GM15510 (cell line): Measurements from ENCODE around the gene MED12L.

Experiments
- POLR2A ChIP-seq: IDR thresholded peaks from 3 replicates; pipeline ENCODE4 v1.6.1; 2011; ENCODE audit warnings: borderline replicate concordance; ENCODE audit not compliant: insufficient read length; ENCODE audit errors: extremely low read depth

MED12L gene

GRCh38 chr3:151315136-151315535 lies 229.7 kb downstream of the MED12L start:
- TF ChIP-seq POLR2A = no peak

GRCh38 chr3:151315846-151316245 lies 230.4 kb downstream of the MED12L start:
- no peak for TF ChIP-seq POLR2A

DNA sequence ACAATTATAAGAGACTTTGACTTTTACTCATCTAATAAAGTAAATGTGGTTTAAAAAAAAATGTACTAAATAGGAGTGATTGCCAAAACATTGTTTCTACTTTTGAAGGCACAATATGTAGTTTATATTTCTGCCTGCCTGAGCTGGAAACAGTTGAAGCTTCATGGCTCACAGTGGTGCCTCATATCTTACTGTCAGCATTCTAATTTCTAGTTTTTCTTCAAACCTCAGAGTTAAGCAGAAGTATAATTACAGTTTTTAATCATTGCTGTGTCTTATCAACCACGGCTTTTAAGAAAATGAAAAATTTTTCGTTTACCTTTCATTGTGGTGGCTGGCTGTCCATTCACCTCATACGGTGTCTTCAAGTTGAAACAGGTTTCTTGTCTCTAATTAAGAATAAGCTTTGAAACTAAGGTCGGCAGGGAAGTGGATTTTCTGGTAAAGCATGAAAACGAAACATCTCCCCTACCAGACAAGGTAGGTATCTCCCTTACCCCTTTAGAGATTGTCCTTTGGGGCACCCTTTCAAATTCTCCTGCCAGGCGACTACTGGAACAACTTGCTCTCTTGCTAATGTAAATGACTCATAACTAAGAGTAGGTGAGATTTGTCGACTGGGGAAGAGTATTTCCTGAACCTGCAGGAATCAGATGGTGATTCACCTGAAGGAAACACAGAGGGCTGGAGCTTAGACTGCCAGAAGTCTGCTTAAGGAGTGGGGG lies 231.0 kb downstream of the MED12L start, which contains the start of gene GPR87:
Gene GPR87, minus strand, starts transcription at position 554 of the 725 bp plus-strand sequence. CDS start 16,720 bp downstream, outside the sequence.
- TF ChIP-seq POLR2A = no peak

- TF ChIP-seq POLR2A = no peak
Measured at GRCh38 chr3:151318313-151318712, 232.8 kb downstream of the MED12L start.

- TF ChIP-seq POLR2A = no peak
Measured at GRCh38 chr3:151318991-151319390, 233.5 kb downstream of the MED12L start.

GRCh38 chr3:151319628-151320027 lies 234.2 kb downstream of the MED12L start:
- no peak for TF ChIP-seq POLR2A

DNA sequence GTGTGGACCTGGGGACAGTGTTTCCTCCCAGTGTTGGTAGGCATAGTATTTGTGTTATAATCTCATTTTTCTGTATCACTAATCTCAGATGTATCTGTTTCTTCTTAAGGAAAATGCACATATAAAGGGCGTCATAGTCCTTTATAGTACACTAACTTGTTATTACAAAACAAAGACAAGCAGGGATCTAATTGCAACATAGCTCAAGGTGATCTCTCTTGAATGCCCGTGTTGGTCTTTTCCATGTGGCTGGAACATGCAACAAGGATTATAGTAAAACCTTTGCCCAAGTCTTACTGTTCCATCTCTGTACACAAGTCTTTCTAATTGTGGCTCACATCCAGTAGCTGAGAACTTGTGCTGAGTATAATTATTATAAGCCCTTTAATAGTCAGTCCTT lies 234.7 kb downstream of the MED12L start:
- TF ChIP-seq POLR2A = no peak

GRCh38 chr3:151321526-151321925 lies 236.1 kb downstream of the MED12L start:
- no peak for TF ChIP-seq POLR2A

- TF ChIP-seq POLR2A = no peak
Measured at GRCh38 chr3:151322511-151322910, 237.0 kb downstream of the MED12L start.

DNA sequence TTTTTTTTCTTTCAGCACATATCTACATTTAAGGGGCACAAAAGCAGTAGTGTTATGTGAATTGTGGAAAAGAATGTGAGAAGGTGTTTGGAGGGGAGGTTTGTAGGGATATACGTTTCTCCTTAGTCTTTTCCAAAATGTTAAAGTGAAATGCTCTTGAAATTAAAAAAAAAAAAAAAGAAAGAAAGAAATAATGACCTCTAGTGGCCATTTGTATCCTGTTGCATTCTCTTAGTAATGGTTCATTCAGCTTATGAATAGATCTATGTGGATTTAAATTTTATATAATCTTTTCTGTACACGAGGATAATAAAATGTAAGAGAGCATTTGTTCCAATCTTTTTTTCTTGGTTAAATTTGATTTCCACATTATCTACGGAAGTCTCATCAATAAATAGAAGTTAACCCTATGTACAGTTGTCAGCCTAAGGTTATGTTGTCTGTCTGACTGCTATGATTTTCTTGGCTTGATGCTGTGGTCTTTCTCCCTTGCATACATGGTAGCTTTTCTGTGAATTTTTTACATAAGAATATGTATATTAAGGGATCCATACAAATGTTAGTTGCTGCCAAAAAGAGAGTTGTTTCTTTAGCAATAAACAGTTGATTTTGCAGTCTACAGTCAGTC lies 242.2 kb downstream of the MED12L start:
- TF ChIP-seq POLR2A = no peak

DNA sequence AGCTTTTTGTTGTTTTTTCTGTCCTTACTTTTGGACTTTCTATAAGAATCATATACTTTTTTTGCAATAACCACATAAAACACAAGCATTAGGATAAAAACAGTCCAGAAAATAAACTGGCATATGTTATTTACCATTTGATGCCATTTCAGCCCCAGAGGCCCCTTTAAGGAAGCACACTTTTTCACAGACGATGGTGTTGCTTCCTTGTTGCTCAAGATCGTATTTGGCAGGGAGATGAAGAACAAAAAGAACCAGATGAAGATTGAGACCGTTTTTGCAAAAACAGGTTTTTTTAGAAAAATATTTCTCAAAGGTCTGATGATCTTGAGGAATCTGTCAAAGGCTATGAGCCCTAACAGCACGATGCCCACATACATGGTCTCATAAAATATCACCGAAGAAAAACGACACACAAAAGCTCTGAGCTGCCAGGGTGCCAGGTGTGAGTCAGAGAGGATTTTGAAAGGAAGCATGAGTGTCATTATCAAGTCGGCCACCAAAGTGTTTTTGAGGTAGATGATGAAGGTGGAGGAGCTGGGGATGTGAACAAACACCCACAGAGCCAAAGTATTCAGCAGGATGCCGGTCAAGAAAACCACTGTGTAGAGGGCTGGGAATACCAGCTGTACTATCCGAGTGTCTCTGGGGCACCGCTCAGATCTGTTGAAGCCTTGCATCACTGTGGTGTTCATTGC lies 243.0 kb downstream of the MED12L start:
- no peak for TF ChIP-seq POLR2A

DNA sequence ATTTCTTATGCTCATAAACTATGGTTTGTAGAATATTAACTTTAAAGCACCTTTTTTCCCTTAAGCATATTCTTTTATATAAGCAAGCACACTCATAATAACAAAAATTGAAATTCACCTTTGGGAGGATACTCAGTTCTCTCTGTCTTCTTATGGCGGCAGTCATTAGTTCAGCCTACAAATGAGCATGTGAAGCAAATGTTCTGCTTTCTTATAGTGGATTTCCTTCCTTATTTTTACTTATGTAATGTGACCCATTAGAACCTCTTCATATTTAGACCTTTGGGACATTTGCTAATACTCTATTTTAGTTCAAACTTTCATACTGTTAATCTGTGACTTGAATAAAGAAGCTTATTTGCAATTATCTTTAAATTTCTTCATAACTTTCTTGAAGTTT lies 243.9 kb downstream of the MED12L start, which contains the start of gene P2RY13:
Gene P2RY13, minus strand, starts transcription at position 187 of the 400 bp plus-strand sequence. Its CDS starts 21 bp downstream, at position 166.
- TF ChIP-seq POLR2A = no peak

GRCh38 chr3:151330379-151330778 lies 244.9 kb downstream of the MED12L start:
- TF ChIP-seq POLR2A = no peak

DNA sequence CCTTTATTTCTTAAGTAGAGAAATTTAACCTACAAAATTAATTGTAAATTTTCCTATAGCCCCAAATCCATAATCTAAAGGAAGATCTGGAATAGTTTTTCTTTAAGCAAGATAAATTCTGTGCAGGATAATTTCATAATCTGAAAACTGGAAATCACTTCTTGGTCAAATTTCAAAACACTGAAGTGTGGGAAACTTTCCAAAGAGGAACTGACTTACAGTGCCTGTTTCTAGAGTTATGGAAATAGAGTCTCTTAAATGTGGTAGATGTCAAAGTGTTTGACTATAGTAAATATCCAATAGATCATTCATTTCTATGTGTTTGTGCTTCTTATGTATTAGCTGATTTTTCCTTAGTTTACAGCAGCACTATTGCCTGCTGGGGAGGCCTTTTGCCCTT lies 245.4 kb downstream of the MED12L start:
- TF ChIP-seq POLR2A = no peak

- no peak for TF ChIP-seq POLR2A
Measured at GRCh38 chr3:151331696-151332095, 246.2 kb downstream of the MED12L start.

DNA sequence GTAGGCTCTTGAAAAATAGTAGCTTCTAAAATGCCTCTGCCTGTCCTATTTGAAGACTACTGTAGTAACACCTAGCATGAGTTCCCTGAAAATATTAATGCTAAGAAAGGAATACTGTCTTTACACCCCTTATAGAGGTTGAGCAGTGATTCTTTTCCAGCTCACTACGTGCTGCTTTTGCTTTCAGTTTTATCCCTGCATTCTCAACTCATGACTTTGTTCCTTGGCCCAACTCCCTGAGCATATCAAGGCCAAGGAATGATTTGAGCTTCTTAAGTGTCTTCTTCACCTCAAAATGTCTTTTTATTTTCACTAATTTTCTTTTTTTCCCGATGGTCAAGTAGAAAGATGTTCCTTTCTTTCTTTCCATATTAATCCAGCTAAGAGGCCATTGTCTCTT lies 260.4 kb downstream of the MED12L start:
- no peak for TF ChIP-seq POLR2A

DNA sequence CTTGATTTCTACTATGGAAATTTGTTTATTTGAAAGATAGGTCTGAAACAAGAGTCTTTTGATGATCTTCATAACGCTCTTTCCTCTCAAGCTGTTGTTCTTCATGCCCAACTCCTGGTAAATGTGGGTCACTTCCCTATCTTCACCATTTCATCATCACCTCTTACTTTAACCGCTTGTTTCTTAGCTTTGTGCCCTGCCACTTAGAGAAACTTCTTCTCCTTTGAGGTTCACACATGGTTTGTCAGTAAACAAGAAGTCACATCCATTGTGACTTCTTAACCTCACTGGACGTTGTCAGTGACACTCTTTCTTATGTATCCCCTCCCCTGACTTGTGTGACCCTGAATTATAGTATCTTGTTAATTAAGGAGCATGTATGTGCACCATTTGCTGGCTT lies 260.8 kb downstream of the MED12L start:
- TF ChIP-seq POLR2A = no peak

DNA sequence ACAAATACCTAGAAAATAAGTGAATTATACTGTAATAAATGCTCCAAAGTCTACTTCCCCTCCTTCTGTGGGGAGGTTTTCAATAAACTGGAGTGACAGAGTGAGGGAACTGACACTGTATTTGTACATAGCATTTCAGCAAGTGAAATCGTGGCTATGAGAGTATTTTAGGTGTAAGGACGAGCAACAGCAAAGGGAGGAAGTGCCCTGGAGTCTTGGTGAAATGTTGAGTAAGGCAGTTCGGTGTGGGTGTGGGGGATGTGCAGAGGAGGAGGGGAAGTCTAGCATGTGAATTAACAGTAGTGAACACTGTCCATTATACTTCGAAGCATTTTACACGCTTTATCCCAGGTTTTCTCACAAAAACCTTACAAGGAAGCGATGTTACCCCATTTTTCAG lies 262.0 kb downstream of the MED12L start:
- TF ChIP-seq POLR2A = no peak
